Measurements from ENCODE around the gene ERF.
A peak's percentile ranks its signal among the peaks of the same experiment; 100 is the strongest.

Gene ERF

DNA sequence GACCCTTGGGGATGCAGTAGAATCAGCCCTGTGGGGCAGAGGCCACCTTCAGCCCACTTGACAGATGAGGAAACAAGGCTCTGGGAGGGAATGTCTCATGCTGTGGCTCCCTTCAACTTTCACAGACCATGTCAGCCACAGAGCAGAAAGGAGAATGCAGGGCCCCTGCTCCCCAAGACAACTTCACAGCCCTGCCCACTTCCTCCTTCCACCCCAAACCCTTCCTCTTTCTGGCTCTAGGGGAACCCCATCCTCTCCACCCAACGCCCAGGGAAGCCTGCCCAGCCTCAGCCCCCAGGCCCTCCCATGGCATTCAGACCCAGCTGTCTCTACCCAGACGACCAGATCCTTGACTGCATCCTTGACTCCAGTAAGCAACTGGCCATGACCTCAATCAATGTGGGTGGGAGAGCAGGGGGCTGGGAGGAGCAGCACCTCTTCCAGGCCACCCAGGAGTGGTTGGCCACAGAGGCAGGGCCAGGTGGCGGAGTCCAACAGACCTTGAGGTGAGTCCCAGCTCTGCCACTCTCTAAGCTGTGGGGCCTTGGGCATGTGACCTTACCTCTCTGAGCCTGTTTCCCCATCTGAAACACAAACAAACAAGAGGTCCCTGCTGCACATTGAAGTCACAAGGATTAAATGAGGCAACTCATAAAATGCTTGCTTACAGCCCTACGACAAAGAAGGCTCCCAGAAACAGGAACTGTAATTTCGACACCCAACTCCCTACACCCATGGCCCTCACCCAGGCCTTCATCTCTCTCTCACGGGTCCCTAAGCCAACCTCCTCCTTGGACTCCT is 53.2 kb downstream of the ERF start:
- in situ Hi-C loops (cut with MboI; ENCODE audit: low pct_unique_long_range_greater_than_20kb, low sequenced_read_pairs): no loop called here

GRCh38 chr19:42200116-42200715 is 54.7 kb downstream of the ERF start:
- in situ Hi-C loops (cut with MboI; ENCODE audit: low pct_unique_long_range_greater_than_20kb, low sequenced_read_pairs): no loop called here
- DNase-seq: no peak

More for the DNA sequence above, 53.2 kb downstream of the ERF start:
- DNase-seq: peak; percentile 59

- in situ Hi-C loops (cut with MboI; ENCODE audit: low pct_unique_long_range_greater_than_20kb, low sequenced_read_pairs): no loop called here
- DNase-seq: no peak
These were observed 55.4 kb downstream of the ERF start for GRCh38 chr19:42199440-42200115.

DNA sequence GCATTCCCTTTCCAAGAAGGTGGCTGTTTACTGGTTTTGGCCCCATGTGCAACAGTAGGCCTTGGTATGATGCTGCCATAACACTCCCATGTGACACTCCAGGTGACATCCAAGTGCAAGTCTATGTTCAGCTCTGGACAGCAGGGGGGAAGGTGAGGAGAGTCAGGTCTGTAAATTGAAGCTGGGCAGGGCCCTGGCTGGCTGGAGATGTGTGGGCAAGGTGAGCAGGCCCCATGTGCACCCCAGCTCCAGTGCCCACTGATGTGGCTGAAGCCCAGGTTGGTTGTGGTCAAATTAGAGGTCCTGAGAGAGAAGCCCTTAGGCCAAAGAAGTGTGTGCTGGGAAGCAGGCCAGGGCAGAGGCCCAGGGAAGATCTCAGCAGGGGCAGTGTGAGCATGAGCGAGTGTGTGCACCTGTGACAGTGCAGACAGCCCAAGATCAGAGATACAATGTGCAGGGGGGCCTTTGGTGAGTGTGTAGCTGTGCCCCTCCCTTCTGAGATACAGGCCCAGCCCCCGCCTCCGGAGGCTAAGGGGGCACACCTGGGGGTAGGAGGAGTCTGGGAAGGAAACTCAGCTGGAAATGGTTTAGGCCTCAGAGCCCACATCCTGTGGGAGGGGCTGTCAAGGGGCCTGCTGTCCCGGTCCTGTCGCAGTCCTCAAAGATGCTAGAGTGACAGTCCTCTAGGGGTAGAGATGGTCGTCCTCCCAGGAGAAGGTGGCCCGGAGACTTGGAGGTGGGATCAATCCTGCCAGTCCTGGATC is 56.1 kb downstream of the ERF start:
- peak; percentile 64 for DNase-seq
- in situ Hi-C loops (cut with MboI; ENCODE audit: low pct_unique_long_range_greater_than_20kb, low sequenced_read_pairs): no loop called here
